IPS DF 4.7 (cell line): Measurements from ENCODE around the gene TNFRSF19.
"Not testable (repeated sequence)": the region's sequence is repeated elsewhere in the genome, so short reads cannot be mapped to it uniquely, and the experiment has no call there.

Source experiments
- DNase-seq: peaks from one replicate; pipeline ENCODE4 v3.0.0-alpha.2; 2013; ENCODE audit warnings: low spot score; ENCODE audit errors: extremely low read depth

TNFRSF19 gene

DNA sequence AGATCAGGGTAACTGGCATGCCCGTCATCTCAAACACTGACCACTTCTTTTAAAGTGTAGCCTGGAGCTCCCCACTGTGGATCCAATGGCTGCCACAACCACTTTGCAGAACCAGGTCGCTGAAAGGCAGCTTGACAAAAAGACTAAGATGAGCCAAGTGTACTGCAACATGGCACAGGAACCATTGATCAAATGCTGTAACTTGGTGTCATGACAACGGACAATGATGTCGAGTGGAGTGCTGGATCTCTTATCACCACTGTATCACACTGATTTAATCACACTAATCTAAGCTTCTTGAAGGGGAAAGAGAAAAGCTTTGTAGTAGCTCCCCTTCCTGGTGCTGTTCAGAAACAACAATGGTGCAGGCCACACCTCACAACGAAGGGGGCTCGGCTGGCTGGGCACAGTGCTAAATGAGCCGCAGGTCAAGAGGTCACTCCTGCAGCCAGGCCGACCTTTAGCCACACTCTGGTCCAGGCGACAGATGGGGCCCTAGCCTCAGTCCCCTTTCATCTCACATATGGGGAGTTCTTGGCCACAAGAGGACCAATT lies 2.2 kb upstream of the TNFRSF19 start:
- no peak for DNase-seq

DNA sequence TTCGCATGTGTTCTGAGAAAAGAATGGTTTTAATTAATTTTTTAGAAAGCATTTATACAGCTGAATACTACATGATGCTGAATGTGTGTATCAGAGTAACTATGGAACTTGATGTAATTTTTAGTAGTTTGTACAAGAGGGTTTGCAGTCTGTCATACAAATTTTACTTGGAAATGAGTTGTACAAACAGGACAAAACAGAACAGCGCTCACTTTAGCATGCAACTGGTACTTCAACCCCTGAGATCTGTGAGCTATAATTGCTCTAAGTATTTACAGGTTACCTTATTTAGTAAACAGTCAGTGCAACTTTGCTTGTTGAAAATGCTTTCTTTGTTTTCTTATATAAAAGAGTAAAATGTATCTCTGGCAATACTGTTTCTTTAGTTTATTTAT lies 706 bp downstream of the TNFRSF19 start:
- no peak for DNase-seq

DNA sequence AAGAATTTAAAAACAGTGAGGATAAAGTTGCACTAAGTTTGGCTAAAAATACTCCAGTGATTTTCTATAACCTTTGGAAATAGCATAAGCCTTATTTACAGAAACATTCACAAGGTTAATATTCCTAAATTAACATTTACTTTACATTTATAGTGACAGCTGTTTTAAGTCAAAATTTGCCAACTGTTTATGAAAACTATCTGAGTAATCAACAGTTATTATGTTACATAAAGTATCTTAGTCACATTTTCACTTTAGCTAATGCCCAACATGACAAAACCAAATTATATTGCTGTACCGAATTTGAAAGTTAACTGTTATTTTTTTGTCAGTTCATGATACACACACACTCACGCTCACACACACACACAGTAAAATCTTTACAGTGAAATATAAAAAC lies 1.2 kb downstream of the TNFRSF19 start:
- DNase-seq = no peak

DNA sequence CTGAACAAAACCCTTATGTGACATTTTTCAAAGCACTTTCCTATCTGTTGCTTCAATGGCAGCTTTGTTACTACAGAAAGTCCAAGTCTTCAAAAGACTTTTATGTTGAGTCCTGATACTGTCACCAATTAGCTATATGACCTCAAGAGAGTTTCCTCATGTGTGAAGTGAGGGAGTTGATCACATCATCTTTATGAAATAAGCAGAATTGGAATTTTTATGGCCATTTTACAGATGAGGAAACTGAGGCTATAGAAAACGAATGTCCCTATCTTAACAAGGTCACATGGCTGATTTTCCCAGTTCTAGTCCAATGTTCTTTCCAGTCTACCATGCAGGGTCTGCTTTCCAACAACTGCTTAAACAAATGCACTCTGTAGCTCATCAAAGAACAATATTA lies 2.6 kb downstream of the TNFRSF19 start:
- no peak for DNase-seq

DNA sequence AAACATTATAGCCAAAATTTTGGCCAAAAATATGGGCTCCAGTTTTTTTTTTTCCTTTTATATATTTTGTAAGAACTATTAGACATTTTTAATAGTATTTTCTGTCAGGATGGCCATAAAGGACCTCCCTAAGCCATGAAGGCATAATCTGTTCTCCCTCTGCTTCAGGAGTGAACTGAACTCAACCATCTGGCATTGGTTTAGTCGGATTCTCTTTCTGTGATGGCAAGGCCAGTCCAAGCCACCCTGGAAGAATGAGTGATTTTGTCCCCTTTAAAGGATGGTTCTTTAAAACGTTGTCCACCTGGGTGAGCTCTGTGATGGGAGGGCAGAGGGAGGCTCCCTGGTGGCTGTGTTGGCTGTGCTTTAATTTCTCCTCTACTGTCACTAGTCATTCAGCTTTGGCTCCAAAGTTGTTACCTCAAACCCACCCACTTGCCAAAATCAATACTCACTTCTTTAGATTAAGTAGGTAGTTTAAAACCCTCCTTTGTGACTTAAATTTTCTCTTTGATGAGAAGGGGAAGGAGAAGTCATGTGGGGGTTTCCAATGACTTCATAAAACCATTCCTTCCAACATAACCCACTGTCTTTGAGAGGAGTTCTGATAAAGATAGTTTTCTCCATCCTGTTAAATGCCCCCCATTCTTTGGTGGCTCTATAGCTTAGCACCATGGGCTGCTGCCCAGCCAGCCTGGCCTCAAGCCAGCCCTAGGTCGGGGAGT lies 4.4 kb downstream of the TNFRSF19 start:
- DNase-seq = no peak

DNA sequence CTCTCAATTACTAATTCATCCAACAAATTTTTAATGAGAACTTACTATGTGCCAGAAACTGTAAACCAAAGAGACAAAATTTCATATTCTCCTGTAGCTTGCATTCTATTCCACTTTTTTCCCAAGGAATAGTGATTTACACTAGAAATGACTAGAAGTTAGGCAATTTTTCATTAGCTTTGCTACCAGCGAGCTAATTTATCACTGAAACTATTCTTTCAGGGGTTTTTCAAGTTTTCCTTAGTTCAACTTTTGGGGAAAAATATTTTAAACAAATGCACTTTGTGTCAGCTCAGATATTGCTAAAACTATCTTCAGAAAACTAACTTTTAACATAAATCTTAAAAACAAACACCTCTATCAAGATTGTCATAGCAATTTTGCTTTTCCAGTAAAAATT lies 5.4 kb downstream of the TNFRSF19 start:
- no peak for DNase-seq

DNA sequence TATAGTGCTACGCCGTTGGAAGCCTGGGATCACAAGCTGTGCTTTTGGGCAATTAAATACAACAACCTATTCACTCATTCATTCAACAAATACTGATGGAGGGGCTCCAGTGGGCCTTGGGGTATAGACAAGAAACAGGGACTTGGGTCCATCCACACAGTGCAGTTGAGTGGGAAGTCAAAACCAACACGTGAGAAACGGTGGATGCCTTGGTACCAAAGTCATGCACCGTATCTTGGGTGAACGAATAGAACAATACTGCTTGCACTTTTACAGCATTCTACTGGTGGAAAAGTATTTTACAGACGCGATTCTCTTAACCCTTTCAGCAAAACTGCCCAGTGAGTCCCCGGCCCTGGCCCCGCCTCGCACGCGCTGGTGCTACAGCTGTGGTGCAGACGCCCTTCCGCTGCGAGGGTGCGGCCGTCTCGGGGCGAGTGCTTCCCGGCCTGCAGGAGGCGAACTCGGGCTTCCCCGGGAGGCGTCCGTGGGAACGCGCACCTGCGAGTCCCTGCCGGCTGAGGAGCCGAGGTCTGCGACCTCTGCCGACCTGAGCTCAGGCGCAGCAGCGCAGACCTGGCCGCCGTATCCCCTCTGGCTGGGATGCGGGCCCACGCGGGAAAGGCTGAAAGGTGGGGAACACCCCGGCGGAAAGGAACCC lies 8.3 kb downstream of the TNFRSF19 start:
- no peak for DNase-seq

DNA sequence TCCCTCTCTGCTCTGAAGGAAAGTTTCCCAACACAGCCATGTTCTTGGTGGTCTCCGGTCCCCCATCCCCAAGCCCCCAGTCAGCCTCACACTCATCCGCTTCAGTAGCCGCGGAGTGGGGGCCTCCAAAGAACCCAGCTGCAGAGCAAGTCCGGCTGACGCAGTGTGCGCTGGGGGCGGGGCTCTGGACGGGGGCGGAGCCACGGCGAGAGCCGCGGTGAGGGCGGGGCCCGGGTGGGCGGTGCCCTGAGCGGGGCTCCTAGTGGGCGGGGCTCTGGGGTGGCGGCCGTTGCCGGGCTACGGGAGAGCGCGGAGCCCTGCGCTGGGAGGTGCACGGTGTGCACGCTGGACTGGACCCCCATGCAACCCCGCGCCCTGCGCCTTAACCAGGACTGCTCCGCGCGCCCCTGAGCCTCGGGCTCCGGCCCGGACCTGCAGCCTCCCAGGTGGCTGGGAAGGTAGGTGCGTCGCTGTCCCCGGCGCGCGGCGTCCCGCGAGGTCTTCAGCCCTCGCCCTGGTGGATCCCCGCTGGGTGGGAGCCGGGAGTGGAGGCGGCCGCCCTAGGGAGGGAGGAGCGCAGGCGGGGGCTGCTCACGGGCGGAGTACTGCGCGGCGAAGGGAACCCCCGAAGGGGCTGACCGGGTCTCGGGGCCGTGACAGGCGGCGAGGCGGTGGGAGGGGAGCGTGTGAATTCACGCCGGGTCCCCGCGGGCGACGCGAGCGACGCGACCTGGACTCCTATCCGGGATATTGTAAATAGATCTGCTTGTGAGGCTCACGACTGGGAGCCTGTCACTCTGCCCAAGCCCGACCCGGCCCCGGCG lies 9.1 kb downstream of the TNFRSF19 start:
- DNase-seq = no peak

DNA sequence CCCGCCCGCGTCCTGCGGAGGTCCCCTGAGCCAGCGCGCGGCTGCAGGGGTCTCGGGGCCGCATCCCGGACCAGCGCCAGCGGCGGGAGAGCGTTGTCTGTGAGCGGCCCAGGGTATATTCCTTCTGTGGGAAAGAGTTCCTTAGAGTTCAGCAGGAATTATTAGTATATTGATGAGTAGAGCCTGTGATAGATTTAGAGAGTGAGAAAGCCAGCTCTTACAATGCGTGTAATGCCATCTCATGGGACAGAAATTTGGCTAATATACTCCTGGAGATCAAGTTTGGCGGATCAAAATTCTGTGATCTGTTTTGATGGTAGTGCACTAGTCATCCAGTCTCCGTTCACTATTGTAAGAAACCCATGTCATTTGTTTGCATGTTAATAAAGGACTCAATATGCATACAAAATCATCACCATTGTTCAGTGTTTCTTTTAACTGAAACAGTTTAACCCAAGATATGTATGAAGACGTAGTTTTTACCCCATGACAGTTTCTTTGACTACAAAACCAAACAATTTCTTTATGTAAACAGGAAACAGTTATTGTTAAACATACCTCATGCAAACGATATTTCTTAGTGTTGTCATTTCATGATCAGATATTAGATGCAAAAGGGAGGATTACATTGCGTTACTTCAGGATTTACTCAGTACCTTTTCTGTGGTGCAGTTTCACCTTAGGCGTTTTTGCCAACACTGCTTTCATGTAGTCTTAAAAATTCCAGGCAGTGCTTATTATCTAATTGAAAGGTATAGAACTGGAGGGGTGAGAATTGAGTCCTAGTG lies 9.9 kb downstream of the TNFRSF19 start:
- no peak for DNase-seq

DNA sequence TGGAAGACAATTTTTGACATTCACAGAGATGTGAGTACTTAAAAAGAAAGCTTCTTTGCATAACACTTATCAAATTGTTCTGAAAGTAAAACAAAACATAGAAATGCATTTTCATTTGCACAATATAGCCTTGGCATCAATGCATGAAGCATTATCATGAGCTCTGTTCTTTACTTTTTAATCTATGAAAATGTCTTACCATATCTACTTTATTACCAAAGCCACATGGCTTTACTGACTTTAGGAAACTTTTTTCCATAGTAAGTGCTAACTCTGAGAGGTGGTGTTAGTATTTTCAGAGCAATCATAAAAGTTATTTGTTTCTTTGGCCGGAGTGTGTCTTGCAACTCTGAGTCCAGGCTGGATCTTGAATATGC lies 10.5 kb downstream of the TNFRSF19 start:
- DNase-seq = no peak

DNA sequence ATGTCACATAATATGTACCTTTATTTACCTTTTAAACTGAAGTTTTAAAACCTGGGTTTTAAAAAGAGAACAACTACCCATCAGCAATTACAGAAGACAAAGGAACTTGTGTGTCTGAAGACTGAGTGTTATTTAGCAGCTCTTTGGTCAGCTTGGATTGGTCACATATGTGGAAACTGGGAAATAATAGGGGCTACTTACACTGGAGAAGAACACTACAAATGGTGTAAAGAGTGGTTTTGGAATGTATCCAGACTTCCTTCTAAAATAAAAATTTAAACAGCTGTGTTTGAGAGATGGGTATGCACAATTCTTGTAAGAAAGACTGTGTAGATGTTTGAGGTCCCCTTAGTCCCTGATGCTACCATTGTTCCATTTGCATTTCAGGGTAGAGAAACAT lies 13.3 kb downstream of the TNFRSF19 start:
- no peak for DNase-seq

DNA sequence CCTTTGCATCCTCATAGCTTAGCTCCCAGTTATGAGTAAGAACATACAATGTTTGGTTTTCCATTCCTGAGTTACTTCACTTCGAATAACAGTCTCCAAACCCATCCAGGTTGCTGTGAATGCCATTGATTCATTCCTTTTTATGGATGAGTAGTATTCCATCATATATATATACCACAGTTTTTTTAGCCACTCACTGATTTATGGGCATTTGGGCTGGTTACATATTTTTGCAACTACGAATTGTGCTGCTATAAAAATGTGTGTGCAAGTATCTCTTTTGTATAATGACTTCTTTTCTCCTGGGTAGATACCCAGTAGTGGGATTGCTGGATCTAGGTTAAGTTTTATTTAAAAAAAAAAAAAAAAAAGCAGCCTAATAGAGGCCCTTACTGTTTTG lies 14.1 kb downstream of the TNFRSF19 start:
- no peak for DNase-seq

DNA sequence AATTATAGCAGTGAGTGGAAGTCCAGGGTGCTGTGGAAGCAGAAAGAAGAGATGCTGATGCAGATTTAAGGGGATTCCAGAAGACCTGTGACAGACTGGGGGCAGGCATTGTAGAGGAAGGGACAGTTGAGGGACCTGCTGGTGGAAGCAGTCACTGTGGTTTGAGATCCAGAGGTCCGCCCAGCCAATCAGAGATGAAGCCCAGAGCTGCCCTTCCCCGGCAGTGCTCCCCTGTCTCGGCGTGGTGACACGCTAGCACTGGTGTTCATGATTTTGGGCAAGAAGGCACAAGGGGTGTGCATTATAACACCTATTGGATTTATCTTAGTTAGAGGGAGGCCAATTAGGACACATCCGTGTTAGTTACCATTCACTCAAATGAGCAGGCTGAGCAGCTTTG lies 16.1 kb downstream of the TNFRSF19 start:
- no peak for DNase-seq

DNA sequence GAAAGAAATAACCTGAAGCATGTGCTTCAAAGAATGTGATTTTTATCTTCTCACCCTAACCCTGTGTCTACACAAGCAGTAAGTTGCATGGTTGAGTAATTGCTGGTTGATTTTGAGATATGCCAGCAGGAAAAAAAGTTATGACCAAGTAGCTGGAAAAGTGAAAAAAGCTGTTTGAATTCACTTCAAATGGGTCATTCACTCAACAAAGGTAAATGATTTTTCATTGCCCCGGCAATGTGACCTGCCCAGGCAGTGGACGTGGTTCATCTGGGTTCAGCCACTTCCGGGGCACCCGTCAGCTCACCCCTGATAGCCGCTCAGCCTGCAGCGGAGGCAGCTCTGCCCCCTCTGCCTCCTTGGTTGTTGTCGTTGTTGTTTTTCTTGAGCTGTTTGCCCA lies 18.5 kb downstream of the TNFRSF19 start:
- DNase-seq = no peak

DNA sequence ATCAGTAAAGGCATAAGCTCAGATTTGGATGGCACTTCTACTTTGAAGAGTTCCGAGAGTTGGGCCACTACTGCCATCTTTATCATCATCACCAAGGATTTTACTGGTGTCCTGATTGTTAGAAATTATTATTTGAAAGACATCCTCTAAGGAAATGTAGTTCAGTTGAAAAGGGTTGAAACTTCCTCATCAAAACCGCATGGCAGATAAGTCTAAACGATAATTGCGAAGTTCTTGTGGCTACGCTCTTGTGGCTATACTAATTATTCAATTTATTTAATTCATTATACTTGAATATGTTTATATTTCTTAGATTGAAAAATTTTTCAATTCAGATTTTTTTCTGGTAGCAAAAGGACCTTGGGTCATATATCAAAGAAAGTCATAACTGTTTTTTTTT lies 22.4 kb downstream of the TNFRSF19 start:
- no peak for DNase-seq

DNA sequence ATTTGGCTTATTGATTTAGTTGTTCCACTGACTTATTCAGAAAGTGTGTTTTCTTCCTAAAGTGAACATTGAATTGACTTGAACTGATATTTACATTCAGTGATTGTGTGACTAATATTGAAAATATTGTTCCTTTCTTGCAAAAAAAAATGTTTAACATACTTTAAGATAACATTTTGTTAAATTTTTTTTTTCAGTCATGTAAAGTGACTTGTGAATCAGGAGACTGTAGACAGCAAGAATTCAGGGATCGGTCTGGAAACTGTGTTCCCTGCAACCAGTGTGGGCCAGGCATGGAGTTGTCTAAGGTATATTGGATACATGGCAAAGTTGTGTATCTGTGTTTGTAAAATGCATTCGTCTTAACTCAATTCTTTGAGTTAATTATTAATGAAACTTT lies 22.9 kb downstream of the TNFRSF19 start:
- no peak for DNase-seq

DNA sequence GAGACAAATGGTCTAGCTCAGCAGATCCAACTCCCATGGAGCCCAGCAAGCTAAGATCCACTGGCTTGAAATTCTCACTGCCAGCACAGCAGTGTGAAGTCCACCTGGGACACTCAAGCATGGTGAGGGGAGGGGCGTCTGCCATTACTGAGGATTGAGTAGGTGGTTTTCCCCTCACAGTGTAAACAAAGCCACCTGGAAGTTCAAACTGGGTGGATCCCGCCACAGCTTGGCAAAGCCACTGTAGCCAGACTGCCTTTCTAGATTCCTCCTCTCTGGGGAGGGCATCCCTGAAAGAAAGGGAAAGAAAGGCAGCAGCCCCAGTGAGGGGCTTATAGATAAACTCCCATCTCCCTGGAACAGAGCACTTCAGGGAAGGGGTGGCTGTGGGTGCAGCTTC lies 24.1 kb downstream of the TNFRSF19 start:
- DNase-seq = not testable (repeated sequence)

DNA sequence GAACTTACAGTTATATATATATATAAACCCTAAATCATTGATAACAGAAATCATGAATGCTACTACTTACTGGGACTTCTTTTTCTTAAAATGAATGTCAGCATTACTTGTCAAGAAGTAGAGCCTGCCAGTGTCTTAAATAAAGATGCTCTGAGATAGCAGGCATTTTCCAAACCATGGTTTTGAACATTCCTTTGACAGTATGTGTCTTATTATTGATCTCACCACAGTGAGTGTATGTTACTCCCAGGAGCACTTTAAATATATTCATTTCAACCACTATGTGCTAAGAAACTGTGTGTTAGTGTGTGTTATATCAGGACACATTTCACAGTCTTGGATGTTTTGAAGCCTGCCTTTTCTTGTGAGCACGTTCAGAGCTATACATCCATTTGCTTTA lies 28.2 kb downstream of the TNFRSF19 start:
- DNase-seq = no peak

DNA sequence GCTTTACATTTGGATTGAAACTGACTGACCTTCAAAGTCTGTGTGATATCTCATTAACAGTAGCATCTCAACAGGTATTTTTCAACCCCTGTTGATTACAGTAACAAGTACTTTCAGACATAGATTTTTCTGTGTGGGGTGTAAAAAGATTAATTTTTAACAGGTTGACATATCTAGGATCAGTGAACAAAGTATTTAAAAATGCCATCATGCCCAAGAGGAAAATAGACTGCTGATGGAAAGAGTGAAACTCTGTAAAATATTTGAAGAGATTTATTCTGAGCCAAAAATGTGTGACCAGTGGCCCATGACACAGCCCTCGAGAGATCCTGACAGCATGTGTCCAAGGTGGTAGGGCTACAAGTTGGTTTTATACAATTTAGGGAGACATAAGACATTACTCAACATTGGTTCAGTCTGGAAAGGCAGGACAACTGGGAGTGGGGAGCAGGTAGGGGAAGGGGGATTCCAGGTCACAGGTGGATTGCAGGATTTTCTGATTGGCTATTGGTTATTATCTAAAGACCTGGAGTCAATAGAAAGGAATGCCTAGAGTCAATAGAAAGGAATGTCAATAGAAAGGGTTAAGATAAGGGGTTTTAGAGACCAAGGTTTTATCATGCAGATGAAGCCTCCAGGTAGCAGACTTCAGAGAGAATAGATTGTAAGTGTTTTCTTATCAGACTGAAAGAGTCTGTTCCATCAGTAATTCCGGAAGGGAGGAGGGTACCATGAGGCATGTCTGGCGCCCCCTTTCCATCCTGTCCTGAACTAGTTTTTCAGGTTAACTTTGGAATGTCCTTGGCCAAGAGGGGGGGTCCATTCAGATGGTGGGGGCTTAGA lies 29.1 kb downstream of the TNFRSF19 start:
- DNase-seq = peak; percentile 71

DNA sequence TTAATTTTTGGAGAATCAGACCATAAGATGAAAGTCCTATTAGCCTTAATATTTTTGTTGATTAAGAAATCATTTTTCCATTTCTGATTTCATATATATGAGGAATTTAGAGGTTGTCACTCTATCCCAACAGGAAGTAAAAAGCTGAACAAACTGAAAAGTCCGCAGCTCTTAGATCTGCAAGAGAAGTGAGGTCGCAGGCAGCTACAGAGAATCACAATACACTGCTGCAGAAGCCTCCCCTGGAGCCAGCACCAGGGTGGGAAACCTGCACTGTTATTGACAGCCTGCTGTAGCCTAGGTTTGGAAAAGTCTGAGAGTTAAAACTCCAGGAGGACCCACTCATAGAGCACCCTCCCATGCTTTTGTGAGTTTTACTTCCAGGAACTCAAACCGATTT lies 29.9 kb downstream of the TNFRSF19 start:
- DNase-seq = no peak

DNA sequence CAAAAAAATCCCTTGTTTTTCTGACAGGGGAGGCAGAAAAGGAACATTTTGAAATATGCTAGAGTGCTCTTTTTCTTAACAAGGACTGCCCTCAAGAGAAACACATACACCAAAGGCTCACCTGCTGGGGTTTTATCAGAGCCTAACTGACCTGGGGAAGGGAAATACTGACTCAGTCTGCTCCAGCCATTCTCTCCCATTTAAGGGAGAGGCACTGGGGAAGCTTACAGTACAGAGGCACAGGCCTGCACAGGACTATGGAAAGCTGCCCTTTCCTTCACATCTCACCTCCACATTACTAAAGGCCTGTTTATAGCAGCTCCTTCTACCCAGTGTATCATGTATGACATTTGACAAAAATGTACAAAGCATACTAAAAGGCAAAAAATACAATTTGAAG lies 30.3 kb downstream of the TNFRSF19 start:
- DNase-seq = no peak
